ENCODE measurements around the gene GPR156.
A peak's percentile ranks its signal among the peaks of the same experiment; 100 is the strongest.

Gene GPR156

GRCh38 chr3:120196333-120196732 lies 88.7 kb downstream of the GPR156 start:
- DNase-seq (ENCODE audit: low spot score) = no peak

- no peak for DNase-seq (ENCODE audit: low spot score)
Measured at GRCh38 chr3:120193554-120193953, 91.5 kb downstream of the GPR156 start.

- no peak for DNase-seq (ENCODE audit: low spot score)
Measured at GRCh38 chr3:120192579-120192978, 92.4 kb downstream of the GPR156 start.

GRCh38 chr3:120192159-120192558 lies 92.9 kb downstream of the GPR156 start:
- DNase-seq (ENCODE audit: low spot score) = peak; percentile 60

GRCh38 chr3:120182613-120183511 lies 102.2 kb downstream of the GPR156 start:
- peak; percentile 67 for DNase-seq (ENCODE audit: low spot score)

GRCh38 chr3:120181632-120182031 lies 103.4 kb downstream of the GPR156 start:
- DNase-seq (ENCODE audit: low spot score) = no peak

- no peak for DNase-seq (ENCODE audit: low spot score)
Measured at GRCh38 chr3:120180731-120181412, 104.2 kb downstream of the GPR156 start.

GRCh38 chr3:120177707-120178306 lies 107.2 kb downstream of the GPR156 start:
- peak; percentile 38 for DNase-seq (ENCODE audit: low spot score)

- DNase-seq (ENCODE audit: low spot score) = peak; percentile 89
Measured at GRCh38 chr3:120177151-120177550, 107.9 kb downstream of the GPR156 start.

GRCh38 chr3:120174811-120175539 lies 110.0 kb downstream of the GPR156 start:
- DNase-seq (ENCODE audit: low spot score) = no peak

GRCh38 chr3:120173056-120173675 lies 111.9 kb downstream of the GPR156 start:
- DNase-seq (ENCODE audit: low spot score) = no peak

- DNase-seq (ENCODE audit: low spot score) = peak; percentile 65
Measured at GRCh38 chr3:120172070-120172469, 113.0 kb downstream of the GPR156 start.

- no peak for DNase-seq (ENCODE audit: low spot score)
Measured at GRCh38 chr3:120171134-120171873, 113.7 kb downstream of the GPR156 start.

GRCh38 chr3:120170223-120170622 lies 114.8 kb downstream of the GPR156 start:
- DNase-seq (ENCODE audit: low spot score) = peak; percentile 62

GRCh38 chr3:120169407-120169806 lies 115.6 kb downstream of the GPR156 start:
- DNase-seq (ENCODE audit: low spot score) = no peak

- no peak for DNase-seq (ENCODE audit: low spot score)
Measured at GRCh38 chr3:120168611-120169010, 116.4 kb downstream of the GPR156 start.

GRCh38 chr3:120168038-120168437 lies 117.0 kb downstream of the GPR156 start:
- no peak for DNase-seq (ENCODE audit: low spot score)

- no peak for DNase-seq (ENCODE audit: low spot score)
Measured at GRCh38 chr3:120167488-120167887, 117.5 kb downstream of the GPR156 start.

- no peak for DNase-seq (ENCODE audit: low spot score)
Measured at GRCh38 chr3:120163816-120164215, 121.2 kb downstream of the GPR156 start.

GRCh38 chr3:120163026-120163425 lies 122.0 kb downstream of the GPR156 start:
- DNase-seq (ENCODE audit: low spot score) = no peak

GRCh38 chr3:120162400-120162799 lies 122.6 kb downstream of the GPR156 start:
- peak; percentile 32 for DNase-seq (ENCODE audit: low spot score)

All from AG08395 (cell line).